Astrocyte of the spinal cord (primary cell): Measurements from ENCODE around the gene GNG12.
A peak's percentile ranks its signal among the peaks of the same experiment; 100 is the strongest.

ENCODE experiments used
- DNase-seq: peaks from one replicate; pipeline ENCODE4 v3.0.0; 2011; ENCODE audit warnings: low read depth, low spot score
- H3K4me3 ChIP-seq: 2 replicates; pipeline ENCODE4 v1.5.1; 2011; ENCODE audit warnings: low read depth, mild to moderate bottlenecking, low read length, moderate library complexity
- in situ Hi-C: cut with HindIII; loops from 2 replicates; pipeline ENCODE4 v1.10.0; 2017; ENCODE audit warnings: low sequenced_read_pairs
- TF ChIP-seq, protein P1 (sequence below): IDR thresholded peaks from 2 replicates; pipeline ENCODE4 v1.5.1; 2012; ENCODE audit warnings: low read depth, mild to moderate bottlenecking, low read length, inconsistent platforms

GNG12 gene

DNA sequence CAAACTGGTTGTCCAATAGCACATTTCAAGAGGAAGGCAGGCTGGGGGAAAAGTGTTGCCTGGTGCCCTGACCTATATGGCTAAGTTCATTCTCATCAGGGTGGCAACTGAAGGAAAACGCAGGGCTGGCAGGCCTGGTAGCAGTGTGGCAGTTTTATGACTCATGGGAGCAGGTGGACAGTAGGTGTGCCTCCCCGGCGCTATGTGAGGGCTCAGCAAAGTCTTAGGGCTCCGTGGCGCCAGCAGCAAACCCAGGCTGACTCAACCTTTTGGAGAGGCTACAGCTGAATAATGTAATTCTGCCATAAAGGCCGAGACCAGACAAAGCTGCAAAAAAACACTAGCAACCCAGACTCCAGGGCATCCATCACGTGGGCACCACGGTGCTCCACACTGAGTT, 124.7 kb downstream of the GNG12 start:
- DNase-seq, result no peak
- H3K4me3 ChIP-seq, result no peak overlapping the region
- TF ChIP-seq, protein P1, sequence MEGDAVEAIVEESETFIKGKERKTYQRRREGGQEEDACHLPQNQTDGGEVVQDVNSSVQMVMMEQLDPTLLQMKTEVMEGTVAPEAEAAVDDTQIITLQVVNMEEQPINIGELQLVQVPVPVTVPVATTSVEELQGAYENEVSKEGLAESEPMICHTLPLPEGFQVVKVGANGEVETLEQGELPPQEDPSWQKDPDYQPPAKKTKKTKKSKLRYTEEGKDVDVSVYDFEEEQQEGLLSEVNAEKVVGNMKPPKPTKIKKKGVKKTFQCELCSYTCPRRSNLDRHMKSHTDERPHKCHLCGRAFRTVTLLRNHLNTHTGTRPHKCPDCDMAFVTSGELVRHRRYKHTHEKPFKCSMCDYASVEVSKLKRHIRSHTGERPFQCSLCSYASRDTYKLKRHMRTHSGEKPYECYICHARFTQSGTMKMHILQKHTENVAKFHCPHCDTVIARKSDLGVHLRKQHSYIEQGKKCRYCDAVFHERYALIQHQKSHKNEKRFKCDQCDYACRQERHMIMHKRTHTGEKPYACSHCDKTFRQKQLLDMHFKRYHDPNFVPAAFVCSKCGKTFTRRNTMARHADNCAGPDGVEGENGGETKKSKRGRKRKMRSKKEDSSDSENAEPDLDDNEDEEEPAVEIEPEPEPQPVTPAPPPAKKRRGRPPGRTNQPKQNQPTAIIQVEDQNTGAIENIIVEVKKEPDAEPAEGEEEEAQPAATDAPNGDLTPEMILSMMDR, result no peak
- in situ Hi-C loops, result no loop called here

DNA sequence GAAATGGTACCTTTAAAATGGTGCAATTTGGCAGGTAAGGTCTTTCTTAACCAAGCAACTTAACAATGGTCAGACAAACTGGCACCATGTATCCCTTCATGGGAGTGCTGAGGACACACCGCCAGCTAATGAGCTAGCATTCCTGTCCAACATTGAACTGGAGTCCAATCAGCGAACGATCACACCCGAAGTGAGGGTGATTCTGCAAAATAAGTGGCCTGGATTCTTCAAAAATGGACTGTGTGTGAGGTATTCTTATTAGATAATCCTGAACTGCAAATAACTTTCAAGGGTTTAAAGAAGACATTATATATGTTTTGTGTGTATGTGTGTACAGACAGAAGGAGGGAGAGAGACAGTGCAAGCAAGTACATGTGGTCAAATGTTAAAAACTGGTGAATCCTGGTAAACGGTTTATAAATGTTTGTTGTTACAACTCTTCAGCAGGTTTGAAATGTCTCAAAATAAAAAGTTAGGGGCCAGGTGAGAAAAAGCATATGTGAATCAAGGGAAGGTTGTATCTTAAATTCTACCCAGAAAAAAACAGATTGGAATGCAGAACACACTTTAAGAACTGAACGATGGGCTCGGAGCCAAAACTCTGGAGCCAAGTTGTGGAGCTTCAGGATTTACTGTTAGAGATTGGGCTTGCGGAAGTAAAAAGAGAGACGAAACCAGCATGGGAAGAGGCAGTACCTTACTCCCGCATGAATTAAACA, 127.4 kb downstream of the GNG12 start:
- no peak overlapping the region for H3K4me3 ChIP-seq
- in situ Hi-C loops, result no loop called here
- TF ChIP-seq, protein P1, result no peak
- DNase-seq, result no peak

DNA sequence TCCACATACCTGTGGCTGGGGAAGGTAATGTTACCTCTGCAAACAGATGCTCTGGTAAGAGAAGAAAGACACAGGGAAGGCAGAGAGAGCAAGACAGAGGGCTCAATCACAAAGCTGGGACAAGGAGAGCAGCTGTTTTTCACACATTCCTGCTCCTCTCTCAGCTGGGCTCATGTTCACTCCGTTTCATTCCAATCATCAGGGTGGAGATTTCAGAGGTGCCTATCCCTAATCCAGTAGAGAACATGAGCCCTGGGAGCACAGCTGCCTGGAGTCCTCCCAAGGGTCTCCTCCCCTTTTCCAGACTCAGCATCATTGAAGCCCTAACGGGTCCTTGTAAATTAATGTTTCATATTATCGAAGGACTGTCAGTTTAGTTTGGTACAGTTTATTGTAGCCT, 128.9 kb downstream of the GNG12 start:
- TF ChIP-seq, protein P1, result no peak
- in situ Hi-C loops, result no loop called here
- no peak overlapping the region for H3K4me3 ChIP-seq
- DNase-seq, result no peak

DNA sequence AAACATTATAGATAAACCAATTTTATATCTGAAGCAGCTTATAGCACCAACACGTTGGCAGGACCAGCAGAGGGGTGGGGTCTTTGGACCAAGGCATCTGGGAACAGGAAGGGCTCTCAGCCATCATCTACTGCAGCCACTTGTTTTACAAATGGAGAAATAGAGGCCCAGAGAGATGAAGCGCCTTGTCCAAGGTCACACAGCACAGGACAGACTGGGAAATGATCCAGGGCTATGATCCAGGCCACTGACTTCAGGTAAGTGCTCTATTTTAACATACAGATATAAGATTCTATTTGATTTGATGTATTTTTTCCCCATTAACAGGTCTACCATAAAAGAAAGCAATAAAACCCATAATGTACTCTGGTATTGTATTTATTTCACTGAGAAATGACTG, 131.4 kb downstream of the GNG12 start:
- TF ChIP-seq, protein P1, result no peak
- DNase-seq, result no peak
- in situ Hi-C loops, result no loop called here
- no peak overlapping the region for H3K4me3 ChIP-seq

DNA sequence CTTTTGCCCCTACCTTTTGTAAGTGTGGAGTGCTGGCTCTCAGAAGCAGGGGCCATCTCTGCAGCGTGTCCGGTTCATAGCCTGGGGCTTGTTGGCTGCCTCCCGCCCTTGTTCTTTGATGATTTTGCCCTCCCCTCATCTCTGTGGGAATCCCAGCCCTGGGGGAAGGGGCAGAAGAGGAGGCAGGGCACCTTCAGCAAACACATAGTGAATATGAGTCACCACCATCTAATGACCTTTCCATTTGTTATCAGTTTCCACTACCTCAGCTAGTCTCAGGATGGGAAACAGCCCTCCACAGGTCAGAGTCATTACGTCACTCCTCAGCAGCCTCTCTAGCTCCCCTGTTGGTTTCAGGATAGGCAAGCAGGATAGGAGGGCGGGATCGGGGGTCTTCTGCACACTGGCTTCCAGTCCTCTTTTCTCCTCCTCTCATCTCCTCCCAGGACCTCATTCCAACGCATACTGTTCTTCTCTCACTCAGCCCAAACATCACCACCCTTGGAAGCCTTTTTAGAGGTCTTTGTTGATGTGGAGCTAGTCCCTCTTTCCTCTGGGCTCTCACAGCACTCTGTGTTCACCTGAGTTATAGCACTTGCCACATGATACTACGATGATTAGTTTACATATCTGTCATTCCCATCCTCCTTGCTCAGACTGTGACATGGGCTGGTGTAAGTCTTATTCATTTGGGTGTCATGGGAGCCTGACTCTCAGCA, 132.4 kb downstream of the GNG12 start:
- TF ChIP-seq, protein P1, result peak; percentile 31
- peak; percentile 77 for DNase-seq
- in situ Hi-C loops, result no loop called here

DNA sequence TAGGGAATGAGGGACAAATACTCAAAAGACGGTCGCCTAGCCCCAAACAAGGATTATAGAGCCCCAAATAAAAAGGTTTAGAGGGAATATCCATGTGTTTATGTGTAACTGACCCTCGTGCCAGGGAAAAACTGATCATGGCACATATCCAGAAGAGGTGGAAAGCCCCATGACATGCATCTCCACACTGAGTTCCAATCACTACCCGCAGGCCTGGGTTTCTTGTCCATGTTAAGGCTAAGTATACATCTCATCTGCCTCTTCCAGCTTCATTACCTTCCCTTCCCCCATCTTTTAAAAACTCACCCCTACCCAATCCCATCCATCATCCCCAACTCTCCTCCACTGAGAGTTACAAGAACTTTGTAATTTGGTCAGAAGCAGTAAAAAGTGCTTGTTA, 133.0 kb downstream of the GNG12 start:
- no peak overlapping the region for H3K4me3 ChIP-seq
- TF ChIP-seq, protein P1, result no peak
- in situ Hi-C loops, result no loop called here
- DNase-seq, result no peak

More for the DNA sequence above, 132.4 kb downstream of the GNG12 start:
- no peak overlapping the region for H3K4me3 ChIP-seq
